Measurements from ENCODE around the gene CD55.

Gene CD55

DNA sequence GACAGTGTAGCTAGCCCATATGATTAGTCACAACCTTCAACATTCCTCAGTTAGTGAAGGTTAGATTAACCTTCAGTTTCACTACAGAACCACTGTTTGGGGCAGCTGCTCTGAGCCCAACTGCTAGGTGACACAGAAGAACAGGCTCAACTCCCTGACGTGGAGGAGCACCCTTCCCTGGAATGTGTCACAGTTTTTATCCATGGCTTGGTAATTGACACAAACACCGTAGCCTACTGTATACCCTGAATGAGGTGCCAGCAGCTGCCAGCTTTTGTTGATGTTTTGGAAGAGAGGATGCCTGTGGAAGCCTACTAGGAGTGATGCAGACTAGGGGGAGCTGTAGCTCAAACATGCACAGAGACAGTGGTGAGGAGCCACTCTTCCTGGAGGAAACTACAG is 76.0 kb downstream of the CD55 start:
- DNase-seq (ENCODE audit: low read depth) = no peak
- TF ChIP-seq, protein P1, sequence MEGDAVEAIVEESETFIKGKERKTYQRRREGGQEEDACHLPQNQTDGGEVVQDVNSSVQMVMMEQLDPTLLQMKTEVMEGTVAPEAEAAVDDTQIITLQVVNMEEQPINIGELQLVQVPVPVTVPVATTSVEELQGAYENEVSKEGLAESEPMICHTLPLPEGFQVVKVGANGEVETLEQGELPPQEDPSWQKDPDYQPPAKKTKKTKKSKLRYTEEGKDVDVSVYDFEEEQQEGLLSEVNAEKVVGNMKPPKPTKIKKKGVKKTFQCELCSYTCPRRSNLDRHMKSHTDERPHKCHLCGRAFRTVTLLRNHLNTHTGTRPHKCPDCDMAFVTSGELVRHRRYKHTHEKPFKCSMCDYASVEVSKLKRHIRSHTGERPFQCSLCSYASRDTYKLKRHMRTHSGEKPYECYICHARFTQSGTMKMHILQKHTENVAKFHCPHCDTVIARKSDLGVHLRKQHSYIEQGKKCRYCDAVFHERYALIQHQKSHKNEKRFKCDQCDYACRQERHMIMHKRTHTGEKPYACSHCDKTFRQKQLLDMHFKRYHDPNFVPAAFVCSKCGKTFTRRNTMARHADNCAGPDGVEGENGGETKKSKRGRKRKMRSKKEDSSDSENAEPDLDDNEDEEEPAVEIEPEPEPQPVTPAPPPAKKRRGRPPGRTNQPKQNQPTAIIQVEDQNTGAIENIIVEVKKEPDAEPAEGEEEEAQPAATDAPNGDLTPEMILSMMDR (IDR thresholded peaks at IDR 0.05; ENCODE audit: insufficient read depth, low read depth, low read length, missing control alignments) = no peak

GRCh38 chr1:207398986-207399385 is 77.5 kb downstream of the CD55 start:
- TF ChIP-seq, protein P1 (IDR thresholded peaks at IDR 0.05; ENCODE audit: insufficient read depth, low read depth, low read length, missing control alignments) = no peak
- DNase-seq (ENCODE audit: low read depth) = no peak
- no peak overlapping the region for H3K4me3 ChIP-seq (ENCODE audit: low read length)

More for the DNA sequence above, 76.0 kb downstream of the CD55 start:
- no peak overlapping the region for H3K4me3 ChIP-seq (ENCODE audit: low read length)

- no peak for DNase-seq (ENCODE audit: low read depth)
- H3K4me3 ChIP-seq (ENCODE audit: low read length) = no peak overlapping the region
- TF ChIP-seq, protein P1 (IDR thresholded peaks at IDR 0.05; ENCODE audit: insufficient read depth, low read depth, low read length, missing control alignments) = no peak
Observed at GRCh38 chr1:207401578-207401977, 80.1 kb downstream of the CD55 start.

GRCh38 chr1:207402744-207403143 is 81.3 kb downstream of the CD55 start:
- TF ChIP-seq, protein P1 (IDR thresholded peaks at IDR 0.05; ENCODE audit: insufficient read depth, low read depth, low read length, missing control alignments) = no peak

DNA sequence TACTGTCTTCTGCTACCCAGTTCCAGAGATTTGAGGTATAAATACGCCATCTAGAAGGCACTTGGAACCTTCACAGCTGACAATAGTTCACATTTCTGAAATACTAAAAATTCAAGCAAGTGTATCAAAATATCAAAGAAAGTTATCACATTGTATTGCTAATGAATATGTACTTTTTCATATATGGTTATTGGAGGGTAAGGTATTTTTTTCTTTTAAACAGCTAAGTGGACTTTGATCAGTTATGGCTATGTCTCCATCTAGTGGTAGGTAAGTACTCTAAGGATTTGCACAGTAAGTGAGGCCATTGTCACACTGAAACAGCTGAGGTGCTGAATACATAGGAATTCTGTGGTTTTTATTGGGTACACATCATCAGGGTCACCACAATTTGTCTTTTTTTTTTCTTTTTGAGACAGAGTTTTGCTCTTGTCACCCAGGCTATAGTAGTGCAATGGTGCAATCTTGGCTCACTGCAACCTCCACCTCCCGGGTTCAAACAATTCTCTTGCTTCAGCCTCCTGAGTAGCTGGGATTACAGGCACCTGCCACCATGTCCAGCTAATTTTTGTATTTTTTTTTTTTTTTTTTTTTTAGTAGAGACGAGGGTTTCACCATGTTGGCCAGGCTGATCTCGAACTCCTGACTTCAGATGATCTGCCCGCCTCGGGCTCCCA is 83.5 kb downstream of the CD55 start:
- DNase-seq (ENCODE audit: low read depth) = peak; percentile 78

More at GRCh38 chr1:207402744-207403143, 81.3 kb downstream of the CD55 start:
- no peak for DNase-seq (ENCODE audit: low read depth)
- no peak overlapping the region for H3K4me3 ChIP-seq (ENCODE audit: low read length)

GRCh38 chr1:207405814-207406213 is 84.3 kb downstream of the CD55 start:
- H3K4me3 ChIP-seq (ENCODE audit: low read length) = no peak overlapping the region
- DNase-seq (ENCODE audit: low read depth) = no peak
- TF ChIP-seq, protein P1 (IDR thresholded peaks at IDR 0.05; ENCODE audit: insufficient read depth, low read depth, low read length, missing control alignments) = no peak

More for the DNA sequence above, 83.5 kb downstream of the CD55 start:
- TF ChIP-seq, protein P1 (IDR thresholded peaks at IDR 0.05; ENCODE audit: insufficient read depth, low read depth, low read length, missing control alignments) = peak; percentile 73
- H3K4me3 ChIP-seq (ENCODE audit: low read length) = no peak overlapping the region
